ENCODE results near the gene CIBAR2.

DNA sequence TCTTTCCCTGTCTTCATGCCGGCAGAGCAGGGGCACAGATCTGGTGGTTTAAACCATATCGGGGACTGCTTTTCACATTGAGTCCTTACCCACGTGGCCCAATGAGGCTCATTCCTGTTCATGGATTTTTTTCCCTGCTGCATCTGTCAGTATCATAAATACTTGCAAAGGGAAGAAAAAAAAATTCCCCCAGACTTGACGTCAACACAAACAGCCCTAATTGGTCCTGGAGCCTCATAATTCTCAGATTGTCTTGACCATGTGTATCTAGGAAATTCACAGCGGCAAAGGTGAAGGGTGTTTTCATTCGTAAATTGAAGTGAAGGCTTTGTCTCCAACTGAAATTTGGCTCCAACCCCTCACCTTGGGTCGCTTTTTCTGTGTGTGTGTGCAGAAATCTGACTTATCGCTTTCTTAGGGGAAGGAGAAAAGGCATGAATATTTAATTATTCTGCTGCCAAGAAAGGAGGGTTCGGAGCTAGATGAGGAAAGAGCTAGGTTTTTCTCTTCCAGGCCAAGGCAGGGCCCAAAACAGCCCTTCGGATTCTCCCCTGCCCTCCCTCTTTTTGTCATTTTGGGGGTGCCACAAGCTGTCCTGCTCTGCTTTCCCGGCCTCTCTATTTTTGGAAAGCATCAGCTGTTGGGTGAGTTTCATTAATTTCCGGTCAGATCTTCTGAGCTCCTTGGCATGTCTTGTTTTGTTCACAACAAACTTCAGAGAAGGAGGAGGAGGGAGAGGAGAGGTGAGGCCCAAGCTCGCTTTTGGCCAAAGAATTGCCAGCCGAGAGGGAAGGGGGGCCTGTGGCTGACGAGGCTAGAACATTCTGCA lies 17.8 kb upstream of the CIBAR2 start:
- TF ChIP-seq TAF1 (IDR thresholded peaks at IDR 0.05; ENCODE audit: low read depth, low read length) (no peak), POLR2A (IDR thresholded peaks at IDR 0.05; ENCODE audit: low read depth, low read length) (no peak), POLR2AphosphoS5 (IDR thresholded peaks at IDR 0.05; ENCODE audit: low read depth, low read length) (no peak), PAX5 (IDR thresholded peaks at IDR 0.05; ENCODE audit: insufficient read depth, low read length, severe bottlenecking) (no peak), SPI1 (IDR thresholded peaks at IDR 0.05; ENCODE audit: low read depth, low read length) (no peak), POU2F2 (IDR thresholded peaks at IDR 0.05; ENCODE audit: low read depth, low read length) (no peak)
